HUES48 (cell line): Measurements from ENCODE around the gene RMND1.
"Not testable (repeated sequence)": the region's sequence is repeated elsewhere in the genome, so short reads cannot be mapped to it uniquely, and the experiment has no call there.

Experiments used
- H3K27ac ChIP-seq: one replicate; pipeline ENCODE4 v1.7.0; 2013; ENCODE audit warnings: low read depth, low read length, inconsistent platforms
- H3K27me3 ChIP-seq: 2 replicates; pipeline ENCODE4 v1.6.1; 2013; ENCODE audit warnings: mild to moderate bottlenecking, low read length; ENCODE audit not compliant: control insufficient read depth, insufficient read depth
- H3K36me3 ChIP-seq: 2 replicates; pipeline ENCODE4 v1.6.1; 2013; ENCODE audit warnings: low read length; ENCODE audit not compliant: control insufficient read depth, insufficient read depth
- H3K4me1 ChIP-seq: 2 replicates; pipeline ENCODE4 v1.6.1; 2013; ENCODE audit warnings: mild to moderate bottlenecking, low read length; ENCODE audit not compliant: control insufficient read depth, insufficient read depth
- H3K4me3 ChIP-seq: 2 replicates; pipeline ENCODE4 v1.5.1; 2013; ENCODE audit warnings: mild to moderate bottlenecking, low read depth, low read length
- H3K9ac ChIP-seq: 2 replicates; pipeline ENCODE4 v1.6.1; 2013; ENCODE audit warnings: mild to moderate bottlenecking, low read depth, low read length, moderate library complexity
- H3K9me3 ChIP-seq: 2 replicates; pipeline ENCODE4 v1.6.1; 2013; ENCODE audit warnings: low read length; ENCODE audit not compliant: control insufficient read depth, insufficient read depth

RMND1 gene

DNA sequence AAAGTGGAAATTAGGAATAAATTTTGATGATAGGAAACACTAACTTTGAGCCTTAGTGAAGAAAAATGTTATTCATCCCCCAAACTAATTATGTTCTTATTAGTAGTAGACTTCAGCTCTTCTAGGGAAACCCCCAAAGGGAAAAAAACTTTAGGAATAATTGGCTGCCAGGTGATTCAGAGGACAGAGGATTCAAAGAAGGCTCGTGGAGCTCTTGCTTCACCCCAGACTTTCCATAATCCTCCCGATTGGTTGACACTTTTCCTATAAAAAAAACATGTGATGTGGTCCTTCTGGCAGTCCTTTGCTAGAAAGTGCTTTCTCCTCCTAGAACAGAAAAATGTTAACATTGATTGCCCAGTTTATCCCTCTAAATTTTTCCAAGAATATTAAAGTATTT lies 36.3 kb upstream of the RMND1 start:
- no peak overlapping the region for H3K27ac ChIP-seq
- H3K4me1 ChIP-seq: no peaks in the 10 kb centered on the region
- no peaks in the 10 kb centered on the region for H3K36me3 ChIP-seq

DNA sequence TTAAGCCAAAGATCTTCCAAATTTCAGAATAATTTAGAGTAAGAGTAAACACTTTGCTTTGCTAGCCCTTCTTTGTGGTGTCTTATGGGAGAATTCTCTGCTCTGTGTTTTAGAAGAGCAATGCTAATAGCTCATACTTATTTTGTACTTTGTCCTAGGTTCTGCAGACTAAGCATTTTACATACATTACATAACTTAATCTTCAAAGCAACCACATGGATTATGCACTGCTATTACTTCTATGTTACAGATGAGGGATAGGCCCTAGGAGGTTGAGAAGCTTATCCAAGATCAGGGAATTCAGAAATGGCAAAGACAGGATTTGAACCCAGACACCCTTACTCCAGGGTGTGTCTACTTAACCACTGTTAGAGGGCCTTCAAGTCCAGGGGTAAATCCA lies 32.1 kb upstream of the RMND1 start:
- no peak overlapping the region for H3K9ac ChIP-seq

More for the DNA sequence above, 36.3 kb upstream of the RMND1 start:
- no peaks in the 10 kb centered on the region for H3K9me3 ChIP-seq
- H3K9ac ChIP-seq: no peak overlapping the region
- H3K4me3 ChIP-seq: no peak overlapping the region
- peaks cover 6% of the 10 kb centered on the region for H3K27me3 ChIP-seq

DNA sequence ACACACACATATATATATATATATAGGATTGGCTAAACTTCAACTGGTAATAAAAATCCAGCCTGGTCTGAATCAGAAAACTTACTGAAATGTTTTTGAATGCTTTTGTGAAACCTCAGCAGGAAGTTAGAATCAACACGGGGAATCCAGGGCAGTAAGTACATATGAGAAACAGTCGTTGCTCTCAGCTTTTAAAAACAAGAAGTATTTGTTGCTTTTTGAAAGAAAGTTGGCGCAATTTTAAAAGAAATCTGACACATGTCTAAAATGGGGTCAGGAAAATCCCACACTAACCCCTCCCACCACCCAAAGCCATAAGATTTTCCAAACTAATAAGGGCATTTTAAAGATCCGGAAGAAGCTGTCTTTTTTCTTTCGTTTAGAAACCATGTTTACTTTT lies 30.4 kb upstream of the RMND1 start:
- Histone ChIP-seq H3K36me3 (no peaks in the 10 kb centered on the region), H3K9me3 (no peaks in the 10 kb centered on the region), H3K4me1 (peaks cover 5% of the 10 kb centered on the region; the same call in 1 of the 2 replicates), H3K9ac (no peak overlapping the region), H3K4me3 (no peak overlapping the region), H3K27ac (no peak overlapping the region), H3K27me3 (no peaks in the 10 kb centered on the region)

More for the DNA sequence above, 32.1 kb upstream of the RMND1 start:
- Histone ChIP-seq H3K36me3 (no peaks in the 10 kb centered on the region), H3K4me3 (no peak overlapping the region), H3K9me3 (no peaks in the 10 kb centered on the region), H3K27me3 (no peaks in the 10 kb centered on the region), H3K27ac (no peak overlapping the region), H3K4me1 (0 out of 2 replicates have a peak, but pooled peaks cover under 1% of the 10 kb centered on the region)

DNA sequence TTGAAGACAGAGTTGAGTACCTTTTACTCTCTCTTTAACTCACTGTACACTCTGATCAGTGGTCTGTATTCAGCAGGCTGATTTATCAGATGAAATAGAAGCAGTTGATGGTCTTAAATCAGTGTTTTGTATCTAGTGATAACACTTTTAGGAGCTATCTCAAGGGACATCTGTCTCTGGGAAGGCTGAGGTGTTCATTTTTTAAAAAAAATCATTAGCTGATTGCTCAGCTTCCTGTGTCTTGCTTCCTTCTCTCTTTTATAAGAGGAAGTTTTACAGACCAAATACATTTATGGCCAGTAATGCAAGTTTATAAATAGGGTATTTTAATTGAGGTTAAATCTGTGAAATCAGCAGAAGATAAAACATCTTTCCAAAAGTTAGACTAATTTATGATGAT lies 29.9 kb upstream of the RMND1 start:
- H3K36me3 ChIP-seq: no peaks in the 10 kb centered on the region
- H3K27me3 ChIP-seq: no peaks in the 10 kb centered on the region
- no peak overlapping the region for H3K9ac ChIP-seq
- H3K4me1 ChIP-seq: peaks cover 5% of the 10 kb centered on the region; the same call in 1 of the 2 replicates
- no peaks in the 10 kb centered on the region for H3K9me3 ChIP-seq
- no peak overlapping the region for H3K4me3 ChIP-seq
- H3K27ac ChIP-seq: no peak overlapping the region

DNA sequence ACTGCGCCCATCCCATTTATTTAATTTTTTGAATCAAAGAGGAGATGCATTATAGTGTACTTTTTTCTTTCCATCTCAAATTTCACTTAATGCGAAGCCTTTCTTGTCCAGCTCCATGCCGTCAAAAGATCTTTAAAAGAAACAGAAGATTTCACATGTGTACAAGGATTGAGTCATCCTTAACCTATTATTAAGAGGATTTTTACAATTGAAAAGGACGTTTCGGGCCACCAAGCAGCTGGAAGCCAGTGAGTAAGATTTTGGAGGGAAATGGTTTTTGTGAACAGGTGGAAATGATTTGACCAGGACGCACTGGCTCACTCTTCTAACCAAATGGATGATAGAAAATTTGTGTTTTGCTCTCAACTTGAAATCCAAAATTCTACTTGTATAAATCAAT lies 26.7 kb upstream of the RMND1 start:
- Histone ChIP-seq H3K9ac (no peak overlapping the region), H3K27me3 (no peaks in the 10 kb centered on the region), H3K27ac (no peak overlapping the region), H3K4me1 (peaks cover 5% of the 10 kb centered on the region; the same call in 1 of the 2 replicates), H3K9me3 (no peaks in the 10 kb centered on the region), H3K36me3 (no peaks in the 10 kb centered on the region), H3K4me3 (no peak overlapping the region)

DNA sequence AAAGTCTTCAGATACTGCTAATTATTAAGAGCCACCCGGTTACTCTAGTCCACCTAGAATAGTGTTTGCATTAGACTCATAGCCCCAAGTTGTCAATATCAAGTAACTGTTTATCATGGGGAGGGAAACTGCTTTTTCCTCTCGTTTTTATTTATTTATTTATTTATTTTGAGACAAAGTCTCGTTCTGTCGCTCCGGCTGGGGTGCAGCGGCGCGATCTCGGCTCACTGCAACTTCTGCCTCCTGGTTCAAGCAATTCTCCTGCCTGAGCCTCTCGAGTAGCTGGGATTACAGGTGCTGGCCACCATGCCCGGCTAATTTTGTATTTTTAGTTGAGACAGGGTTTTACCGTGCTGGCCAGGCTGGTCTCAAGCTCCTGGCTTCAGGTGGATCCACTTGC lies 25.8 kb upstream of the RMND1 start:
- no peaks in the 10 kb centered on the region for H3K27me3 ChIP-seq
- H3K4me1 ChIP-seq: peaks cover 5% of the 10 kb centered on the region; the same call in 1 of the 2 replicates
- no peak overlapping the region for H3K27ac ChIP-seq
- H3K36me3 ChIP-seq: no peaks in the 10 kb centered on the region
- no peaks in the 10 kb centered on the region for H3K9me3 ChIP-seq
- H3K4me3 ChIP-seq: no peak overlapping the region
- no peak overlapping the region for H3K9ac ChIP-seq

DNA sequence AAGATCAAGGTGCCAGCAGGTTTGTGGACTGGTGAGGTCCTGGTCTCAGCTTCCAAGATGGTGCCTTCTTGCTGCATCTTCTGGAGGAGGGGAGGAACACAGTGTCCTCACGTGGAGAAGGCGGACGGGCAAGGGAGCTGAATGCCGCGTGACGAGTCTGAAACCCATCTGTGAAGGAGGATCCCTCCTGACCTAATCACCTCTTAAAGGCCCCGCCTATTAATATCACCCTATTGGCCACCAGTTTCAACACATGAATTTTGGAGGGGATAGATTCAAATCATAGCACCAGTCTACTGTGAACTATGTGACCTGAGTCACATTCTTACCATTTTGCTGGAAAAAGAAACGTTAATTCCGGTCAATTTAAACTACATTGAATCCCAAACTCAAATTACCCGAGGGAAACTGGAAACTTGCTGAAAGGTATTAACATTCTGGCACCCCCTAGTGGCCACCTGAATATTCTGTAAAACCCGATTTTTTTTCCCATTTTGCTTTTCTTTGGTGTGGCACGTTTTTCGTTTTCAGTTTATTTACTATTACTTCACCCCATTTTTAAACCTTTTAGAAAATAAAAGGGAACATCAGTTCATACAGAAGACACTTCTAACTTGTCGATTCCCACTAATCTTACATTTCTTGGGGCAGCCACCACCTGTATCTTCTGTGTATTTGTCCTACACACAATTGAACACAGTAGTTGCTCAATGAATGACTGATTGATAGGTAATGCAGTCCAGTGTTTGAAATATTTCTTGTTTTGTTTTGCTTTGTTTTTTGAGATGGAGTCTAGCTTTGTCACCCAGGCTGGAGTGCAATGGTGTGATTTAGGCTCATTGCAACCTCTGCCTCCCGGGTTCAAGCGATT lies 24.0 kb upstream of the RMND1 start:
- peak overlapping the region; percentile 22; the same call in 1 of the 2 replicates for H3K4me3 ChIP-seq
- no peaks in the 10 kb centered on the region for H3K36me3 ChIP-seq
- no peak overlapping the region for H3K27ac ChIP-seq
- no peak overlapping the region for H3K9ac ChIP-seq
- H3K9me3 ChIP-seq: no peaks in the 10 kb centered on the region
- no peaks in the 10 kb centered on the region for H3K27me3 ChIP-seq
- peaks cover 5% of the 10 kb centered on the region; the same call in 1 of the 2 replicates for H3K4me1 ChIP-seq

DNA sequence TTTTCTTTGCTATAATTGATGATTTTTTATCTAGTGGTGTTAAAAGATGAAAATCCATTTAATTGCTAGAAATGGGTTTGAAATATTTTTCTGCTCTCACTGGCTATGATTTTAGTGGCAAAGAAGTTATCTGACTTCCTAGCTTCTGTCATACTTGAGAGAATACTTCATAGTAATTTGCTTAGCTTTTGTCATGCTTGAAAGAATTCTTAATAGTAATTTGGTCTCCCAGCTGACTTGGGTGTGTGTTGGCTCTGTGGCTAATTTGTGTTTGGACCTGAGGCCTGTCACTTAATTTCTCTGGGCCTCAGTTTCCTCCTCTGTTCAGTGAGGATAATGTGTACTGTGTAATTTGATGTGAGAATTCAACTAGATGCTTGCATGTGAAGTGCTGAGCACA lies 12.8 kb upstream of the RMND1 start:
- H3K27me3 ChIP-seq: no peaks in the 10 kb centered on the region
- no peak overlapping the region for H3K27ac ChIP-seq
- H3K36me3 ChIP-seq: peaks cover 87% of the 10 kb centered on the region
- H3K4me1 ChIP-seq: no peaks in the 10 kb centered on the region
- no peak overlapping the region for H3K4me3 ChIP-seq
- H3K9ac ChIP-seq: no peak overlapping the region
- no peaks in the 10 kb centered on the region for H3K9me3 ChIP-seq

DNA sequence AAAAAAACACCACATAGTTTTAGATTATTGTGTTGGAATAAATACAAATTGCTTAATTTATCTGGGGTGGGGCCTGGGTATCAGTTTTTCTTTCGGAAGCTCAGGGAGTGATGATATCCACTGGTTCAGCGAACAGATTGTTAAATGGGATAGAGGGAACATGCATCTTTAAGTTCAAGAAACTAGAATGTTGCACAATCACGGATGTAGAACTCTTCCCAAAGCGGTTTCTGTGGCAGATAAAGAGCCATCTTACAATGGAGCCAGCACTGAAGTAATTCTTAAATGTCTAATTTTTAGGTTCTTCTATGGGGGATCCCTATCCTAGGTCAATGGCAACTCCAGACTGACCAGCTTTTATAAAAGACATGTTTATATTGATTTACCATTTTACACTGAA lies 9.7 kb upstream of the RMND1 start:
- H3K27ac ChIP-seq: no peak overlapping the region
- peaks cover 95% of the 10 kb centered on the region for H3K36me3 ChIP-seq
- H3K4me3 ChIP-seq: no peak overlapping the region
- H3K9me3 ChIP-seq: no peaks in the 10 kb centered on the region
- H3K9ac ChIP-seq: no peak overlapping the region
- no peaks in the 10 kb centered on the region for H3K27me3 ChIP-seq
- H3K4me1 ChIP-seq: peaks cover 5% of the 10 kb centered on the region; the same call in 1 of the 2 replicates

DNA sequence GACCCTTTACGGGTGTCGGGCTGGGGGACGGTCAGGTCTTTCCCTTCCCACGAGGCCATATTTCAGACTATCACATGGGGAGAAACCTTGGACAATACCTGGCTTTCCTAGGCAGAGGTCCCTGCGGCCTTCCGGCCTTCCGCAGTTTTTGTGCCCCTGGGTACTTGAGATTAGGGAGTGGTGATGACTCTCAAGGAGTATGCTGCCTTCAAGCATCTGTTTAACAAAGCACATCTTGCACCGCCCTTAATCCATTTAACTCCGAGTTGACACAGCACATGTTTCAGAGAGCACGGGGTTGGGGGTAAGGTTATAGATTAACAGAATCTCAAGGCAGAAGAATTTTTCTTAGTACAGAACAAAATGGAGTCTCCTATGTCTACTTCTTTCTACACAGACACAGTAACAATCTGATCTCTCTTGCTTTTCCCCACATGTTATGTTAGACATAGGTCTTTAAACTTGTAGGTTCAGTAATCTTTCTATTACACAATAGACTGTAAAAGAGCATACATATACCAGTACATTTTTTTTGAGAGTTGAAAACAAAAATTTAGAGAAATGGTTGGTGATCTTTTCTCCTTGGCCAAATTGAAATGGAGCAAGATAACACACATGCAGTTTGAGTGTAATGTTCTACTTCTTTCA lies 3.9 kb upstream of the RMND1 start:
- H3K4me3 ChIP-seq, H3K9me3 ChIP-seq, H3K27me3 ChIP-seq: not testable (repeated sequence)
- Histone ChIP-seq H3K4me1 (peaks cover 32% of the 10 kb centered on the region), H3K9ac (0 out of 2 replicates have a peak overlapping the region, but pooled peaks have one; percentile 40), H3K27ac (peak overlapping the region; percentile 75), H3K36me3 (peaks cover 46% of the 10 kb centered on the region)
